H1 (cell line): ENCODE results near the gene ZFP64. TPM values are rescaled to one million over a fixed set of nuclear protein-coding genes. Genes with fewer than 3 reads are reported as not detected.

Source experiments
- CTCF ChIA-PET: fragments of 300-600 bp; sonication (Branson Sonifier 250); formaldehyde crosslinking; loops from one replicate; lab custom pipeline; 2021; ENCODE audit not compliant: partially characterized antibody; lab: Charles Lee
- POLR2A ChIA-PET: fragments of 300-600 bp; sonication (Branson Sonifier 250); formaldehyde crosslinking; loops from one replicate; lab custom pipeline; 2021; ENCODE audit warnings: inconsistent platforms; ENCODE audit not compliant: partially characterized antibody; lab: Charles Lee
- DNase-seq, 2 experiments: peaks; one replicate each; pipeline versions ENCODE4 v3.0.0 to v3.0.0-alpha.2; 2010 to 2022; ENCODE audit warnings: low spot score in 2 of 2, low read depth in 1 of 2, mixed read lengths in 1 of 2
- FAIRE-seq: peaks from 2 replicates; lab custom pipeline; 2011; peaks lifted over from hg19 to GRCh38; lab: Jason Lieb, UNC
- H2AFZ ChIP-seq: 2 replicates; pipeline ENCODE4 v1.8.1; 2012; ENCODE audit warnings: low read length, inconsistent platforms
- H2AK5ac ChIP-seq: 2 replicates; pipeline ENCODE4 v1.6.1; 2013; ENCODE audit warnings: low read depth, low read length
- H2BK120ac ChIP-seq: replicated peaks from 2 replicates; pipeline ENCODE3; 2013; ENCODE audit warnings: low read depth, low read length, inconsistent platforms
- H2BK12ac ChIP-seq: 2 replicates; pipeline ENCODE4 v1.6.1; 2013; ENCODE audit warnings: low read depth, low read length
- H2BK15ac ChIP-seq: 2 replicates; pipeline ENCODE4 v1.6.1; 2013; ENCODE audit warnings: low read length
- H2BK20ac ChIP-seq: 2 replicates; pipeline ENCODE4 v1.6.1; 2013; ENCODE audit warnings: low read length
- H2BK5ac ChIP-seq: 2 replicates; pipeline ENCODE4 v1.6.1; 2013; ENCODE audit warnings: low read depth, low read length
- H3K14ac ChIP-seq: 2 replicates; pipeline ENCODE4 v1.6.1; 2013; ENCODE audit warnings: inconsistent platforms; ENCODE audit not compliant: insufficient read length
- H3K18ac ChIP-seq: 2 replicates; pipeline ENCODE4 v1.6.1; 2013; ENCODE audit warnings: low read length; ENCODE audit errors: extremely low read depth
- H3K23ac ChIP-seq: 2 replicates; pipeline ENCODE4 v1.6.1; 2013; ENCODE audit warnings: inconsistent platforms; ENCODE audit not compliant: insufficient read length
- H3K23me2 ChIP-seq: 2 replicates; pipeline ENCODE4 v1.6.1; 2013; ENCODE audit warnings: low read depth, low read length
- H3K27ac ChIP-seq: 2 replicates; pipeline ENCODE4 v1.6.1; 2011; ENCODE audit warnings: low read depth, low read length, inconsistent platforms
- H3K27me3 ChIP-seq, 4 experiments: replicated peaks in 1 of 4; 1 replicate in 1 of 4; 2 replicates in 3 of 4; pipeline versions ENCODE4 v1.6.1 to v1.8.1; 2011 to 2013; ENCODE audit warnings: low read length in 3 of 4, mild to moderate bottlenecking in 3 of 4, inconsistent platforms in 2 of 4, mixed read lengths in 2 of 4, moderate library complexity in 1 of 4; ENCODE audit not compliant: control insufficient read depth in 3 of 4, insufficient read depth in 3 of 4; ENCODE audit errors: extremely low read depth in 1 of 4
- H3K36me3 ChIP-seq, 4 experiments: 2 replicates each; pipeline versions ENCODE4 v1.6.1 to v1.8.1; 2011 to 2013; ENCODE audit warnings: mild to moderate bottlenecking in 4 of 4, low read length in 3 of 4, moderate library complexity in 2 of 4, control low read depth in 1 of 4, inconsistent platforms in 1 of 4; ENCODE audit not compliant: insufficient read depth in 4 of 4, control insufficient read depth in 2 of 4
- H3K4ac ChIP-seq: replicated peaks from 2 replicates; pipeline ENCODE3; 2013; ENCODE audit warnings: low read length, low read depth, mixed read lengths, inconsistent platforms; ENCODE audit not compliant: insufficient read length
- H3K4me1 ChIP-seq, 4 experiments: replicated peaks in 1 of 4; 1 replicate in 1 of 4; 2 replicates in 3 of 4; pipeline versions ENCODE4 v1.6.1 to v1.8.1; 2011 to 2013; ENCODE audit warnings: low read length in 3 of 4, inconsistent platforms in 2 of 4, mixed read lengths in 1 of 4; ENCODE audit not compliant: insufficient read depth in 4 of 4, control insufficient read depth in 3 of 4
- H3K4me2 ChIP-seq, 2 experiments: 2 replicates each; pipeline versions ENCODE4 v1.6.1 to v1.8.1; 2011 to 2013; ENCODE audit warnings: low read depth in 2 of 2, low read length in 2 of 2, control low read depth in 1 of 2, inconsistent platforms in 1 of 2, mild to moderate bottlenecking in 1 of 2; ENCODE audit not compliant: insufficient read depth in 1 of 2
- H3K4me3 ChIP-seq, 4 experiments: fragments of 200-600, 300-600 bp in 1 of 4; sonication (generic), shearing (Covaris generic), sonication (Bioruptor Twin) in 1 of 4; 2 replicates each; pipeline versions ENCODE4 v1.5.1 to v1.8.1; 2011 to 2016; ENCODE audit warnings: low read length in 4 of 4, low read depth in 3 of 4, control low read depth in 2 of 4, inconsistent platforms in 2 of 4, mild to moderate bottlenecking in 2 of 4, mixed read lengths in 1 of 4, moderate library complexity in 1 of 4; ENCODE audit not compliant: insufficient read depth in 2 of 4; ENCODE audit errors: extremely low read depth in 1 of 4
- H3K56ac ChIP-seq: replicated peaks from 2 replicates; pipeline ENCODE3; 2013; ENCODE audit warnings: low read depth, mild to moderate bottlenecking, mixed read lengths, low read length, inconsistent platforms; ENCODE audit not compliant: insufficient read length
- H3K79me1 ChIP-seq: 2 replicates; pipeline ENCODE4 v1.6.1; 2013; ENCODE audit warnings: low read depth, low read length, control low read depth
- H3K79me2 ChIP-seq, 2 experiments: 2 replicates each; pipeline versions ENCODE4 v1.6.1 to v1.8.1; 2012 to 2013; ENCODE audit warnings: low read length in 2 of 2, mild to moderate bottlenecking in 2 of 2, inconsistent platforms in 1 of 2; ENCODE audit not compliant: insufficient read depth in 2 of 2, control insufficient read depth in 1 of 2
- H3K9ac ChIP-seq, 4 experiments: replicated peaks in 1 of 4; 1 replicate in 1 of 4; 2 replicates in 3 of 4; pipeline versions ENCODE4 v1.6.1 to v1.8.1; 2011 to 2013; ENCODE audit warnings: low read depth in 3 of 4, low read length in 3 of 4, control low read depth in 2 of 4, mild to moderate bottlenecking in 2 of 4, moderate library complexity in 2 of 4, inconsistent platforms in 1 of 4; ENCODE audit errors: extremely low read depth in 1 of 4
- H3K9me3 ChIP-seq, 2 experiments: 2 replicates each; pipeline versions ENCODE4 v1.6.1 to v1.8.1; 2012 to 2013; ENCODE audit warnings: mild to moderate bottlenecking in 2 of 2, moderate library complexity in 2 of 2, control low read depth in 1 of 2, inconsistent platforms in 1 of 2, low read depth in 1 of 2, low read length in 1 of 2, mixed read lengths in 1 of 2; ENCODE audit not compliant: insufficient read depth in 2 of 2
- H4K20me1 ChIP-seq, 2 experiments: replicated peaks in 1 of 2; 2 replicates each; pipeline versions ENCODE3 to v1.8.1; 2011 to 2013; ENCODE audit warnings: inconsistent platforms in 2 of 2, low read length in 2 of 2, mild to moderate bottlenecking in 1 of 2; ENCODE audit not compliant: insufficient read depth in 2 of 2, control insufficient read depth in 1 of 2
- H4K5ac ChIP-seq: 2 replicates; pipeline ENCODE4 v1.6.1; 2013; ENCODE audit warnings: low read length, low read depth, mixed read lengths, inconsistent platforms; ENCODE audit not compliant: insufficient read length
- H4K8ac ChIP-seq: 2 replicates; pipeline ENCODE4 v1.8.0; 2013; ENCODE audit warnings: mild to moderate bottlenecking, moderate library complexity, low read length, inconsistent platforms; ENCODE audit not compliant: insufficient read depth; ENCODE audit errors: extremely low read depth
- H4K91ac ChIP-seq: replicated peaks from 2 replicates; pipeline ENCODE3; 2013; ENCODE audit warnings: low read length, mixed read lengths, inconsistent platforms; ENCODE audit not compliant: insufficient read length
- SIX5 ChIP-seq: IDR thresholded peaks from 2 replicates; pipeline ENCODE4 v1.6.1; 2011; ENCODE audit warnings: mild to moderate bottlenecking, low read depth, low read length
- WGBS, 2 experiments: shearing (Covaris generic) in 1 of 2; methylation state at CpG; one replicate each; pipeline versions ENCODE4 v1.1.6 to v1.1.7; 2013 to 2015; ENCODE audit warnings: low lambda C conversion rate in 2 of 2, mixed read lengths in 2 of 2, inconsistent platforms in 1 of 2, low coverage in 1 of 2, missing lambda C conversion rate in 1 of 2; ENCODE audit not compliant: insufficient replicate concordance in 2 of 2, insufficient coverage in 1 of 2, insufficient read length in 1 of 2; ENCODE audit errors: extremely low coverage in 1 of 2, missing lambda C conversion rate in 1 of 2; 5-methylcytosine and 5-hydroxymethylcytosine counted together
- polyA plus RNA-seq, 7 experiments: library from polyadenylated mRNA; depleted of rRNA in 3 of 7; stranded (reverse) in 5 of 7; unstranded in 2 of 7; fragments of >200 nt in 5 of 7; fragments of 200-250 nt in 2 of 7; gene quantifications; 1 replicate in 5 of 7; 2 replicates in 1 of 7; 4 replicates in 1 of 7; pipeline versions ENCODE4 v1.2.1 to v1.2.3, GENCODE V29; 2011 to 2013; ENCODE audit warnings: missing spikeins in 2 of 7, mixed read lengths in 2 of 7
- total RNA-seq: library from RNA; stranded (reverse); fragmentation: NEBNext Ultra II Directional; extraction: Animal tissue kit (Norgen Biotek cat#: 25700); gene quantifications from 2 replicates; pipeline ENCODE4 v1.2.1, GENCODE V29; 2021

The ZFP64 gene
- total and polyA plus RNA-seq, 2 of the 8 experiments (the other 6 are each of a cell fraction or from before 2014, with no cell fraction given) = 25.3 to 43.7 TPM

- H3K27ac ChIP-seq = no peak overlapping the region
- FAIRE-seq (no peak), DNase-seq (no peak)
- no peak overlapping the region for H2AFZ ChIP-seq
- H3K23ac ChIP-seq = no peak overlapping the region
- H3K4me1 ChIP-seq = no peaks in the 10 kb centered on the region
- H2AK5ac ChIP-seq = no peak overlapping the region
- no peaks in the 10 kb centered on the region for H3K79me2 ChIP-seq
- no peak overlapping the region for H3K4me2 ChIP-seq
- WGBS, 2 experiments = 98% methylated on average over 4 of the region's 4 CpGs; no CpG with 5 or more reads in 1 of the 2 experiments
- H3K36me3 ChIP-seq = no peaks in the 10 kb centered on the region
- no peaks in the 10 kb centered on the region for H3K27me3 ChIP-seq
- no peak overlapping the region for H3K14ac ChIP-seq
- no peak overlapping the region for H3K18ac ChIP-seq
- H3K23me2 ChIP-seq = no peaks in the 10 kb centered on the region
- POLR2A ChIA-PET = no interaction called here
- H4K20me1 ChIP-seq = no peaks in the 10 kb centered on the region
- H4K91ac ChIP-seq = no peak overlapping the region
- H2BK5ac ChIP-seq = no peak overlapping the region
- CTCF ChIA-PET = interaction anchor here (0.6 to 0.9 kb wide), 2 partner anchors 21 to 79 kb away, joined by 3 to 4 read pairs; no protein-coding TSS in a partner anchor
- no peak overlapping the region for H2BK15ac ChIP-seq
- H3K79me1 ChIP-seq = no peaks in the 10 kb centered on the region
- no peak overlapping the region for H3K4me3 ChIP-seq
- H3K4ac ChIP-seq = no peak overlapping the region
- no peaks in the 10 kb centered on the region for H3K9me3 ChIP-seq
- H2BK12ac ChIP-seq = no peak overlapping the region
- no peak overlapping the region for H2BK120ac ChIP-seq
- H4K8ac ChIP-seq = no peak overlapping the region
- no peak overlapping the region for H3K9ac ChIP-seq
- no peak overlapping the region for H2BK20ac ChIP-seq
- no peak overlapping the region for H4K5ac ChIP-seq
- no peak for TF ChIP-seq SIX5
- H3K56ac ChIP-seq = no peak overlapping the region
These were observed 43.5 kb upstream of the ZFP64 start for GRCh38 chr20:52235129-52235528.
